GM12878 (cell line): ENCODE results near the gene DLG2.

ENCODE experiments used
- CBX5 ChIP-seq: sonication (generic); IDR thresholded peaks from 2 replicates; pipeline ENCODE4 v1.6.1; 2016; ENCODE audit warnings: low read depth, moderate library complexity, mild to moderate bottlenecking, inconsistent platforms
- EGR1 ChIP-seq, 2 experiments: IDR thresholded peaks; 1 replicate in 1 of 2; 2 replicates in 1 of 2; pipeline ENCODE4 v1.6.1; 2011 to 2012; ENCODE audit warnings: low read depth in 2 of 2, low read length in 2 of 2, borderline replicate concordance in 1 of 2, mild to moderate bottlenecking in 1 of 2, moderate library complexity in 1 of 2
- EP300 ChIP-seq, 2 experiments: fragments of 150-350 bp in 1 of 2; IDR thresholded peaks; 2 replicates each; pipeline ENCODE4 v1.6.1; 2011 to 2012; ENCODE audit warnings: low read depth in 2 of 2, low read length in 2 of 2, borderline replicate concordance in 1 of 2, improper control_type of control experiment in 1 of 2, inconsistent platforms in 1 of 2; ENCODE audit not compliant: control insufficient read depth in 1 of 2
- KDM1A ChIP-seq: fragments of 200-600 bp; sonication (generic); IDR thresholded peaks from 2 replicates; pipeline ENCODE4 v1.6.1; 2016; ENCODE audit warnings: borderline replicate concordance
- PML ChIP-seq: IDR thresholded peaks from 2 replicates; pipeline ENCODE4 v1.6.1; 2012; ENCODE audit warnings: low read length, inconsistent platforms
- POLR2A ChIP-seq: IDR thresholded peaks from 2 replicates; pipeline ENCODE4 v1.6.1; 2011; ENCODE audit warnings: low read depth, mild to moderate bottlenecking, low read length
- POU2F2 ChIP-seq: IDR thresholded peaks from 3 replicates; pipeline ENCODE4 v1.6.1; 2011; ENCODE audit warnings: low read depth, mild to moderate bottlenecking, low read length, borderline replicate concordance
- TF ChIP-seq, protein P1 (sequence below), 3 experiments: IDR thresholded peaks in 2 of 3; conservative IDR thresholded peaks in 1 of 3; 2 replicates each; pipeline ENCODE4 v1.5.1; 2011; ENCODE audit warnings: low read depth in 3 of 3, low read length in 3 of 3, mild to moderate bottlenecking in 3 of 3, control low read depth in 2 of 3, moderate library complexity in 2 of 3, inconsistent platforms in 1 of 3, mixed read lengths in 1 of 3; ENCODE audit not compliant: control insufficient read depth in 2 of 3, insufficient read depth in 1 of 3; ENCODE audit errors: extremely low read depth in 1 of 3
- TF ChIP-seq, protein P2 (sequence below): fragments of 450-650 bp; formaldehyde crosslinking; IDR thresholded peaks from 2 replicates; pipeline ENCODE4 v1.5.0; 2022; ENCODE audit warnings: mild to moderate bottlenecking, missing genetic modification characterization

DNA sequence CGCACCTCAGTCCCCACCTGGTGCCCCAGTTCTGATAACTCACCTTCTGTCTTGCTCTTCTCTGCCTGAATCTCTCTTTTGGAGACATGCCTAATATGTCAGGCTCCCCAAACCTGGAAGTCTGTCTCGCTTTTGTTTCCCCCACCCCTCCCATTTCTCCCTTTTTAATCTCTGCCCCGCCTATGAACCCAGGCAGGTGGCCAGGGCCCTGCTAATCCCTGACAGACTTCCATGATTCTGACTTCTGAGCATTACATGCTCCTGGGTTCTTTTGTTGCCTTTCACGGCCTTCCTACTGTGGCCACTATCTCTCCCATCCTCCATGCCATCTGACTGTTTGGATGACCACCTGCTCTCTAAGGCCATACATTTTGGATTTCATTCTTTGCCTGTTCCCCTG lies 1220.1 kb downstream of the DLG2 start:
- TF ChIP-seq EP300 (IDR thresholded peaks at IDR 0.05; ENCODE audit: borderline replicate concordance in 1 of 2, control insufficient read depth in 1 of 2, low read depth in 2 of 2, low read length in 2 of 2) (no peak), KDM1A (no peak), POLR2A (no peak), EGR1 (IDR thresholded peaks at IDR 0.05; ENCODE audit: borderline replicate concordance in 1 of 2, low read depth in 2 of 2, low read length in 2 of 2) (no peak), PML (no peak), POU2F2 (no peak), CBX5 (no peak)
- TF ChIP-seq, protein P1, sequence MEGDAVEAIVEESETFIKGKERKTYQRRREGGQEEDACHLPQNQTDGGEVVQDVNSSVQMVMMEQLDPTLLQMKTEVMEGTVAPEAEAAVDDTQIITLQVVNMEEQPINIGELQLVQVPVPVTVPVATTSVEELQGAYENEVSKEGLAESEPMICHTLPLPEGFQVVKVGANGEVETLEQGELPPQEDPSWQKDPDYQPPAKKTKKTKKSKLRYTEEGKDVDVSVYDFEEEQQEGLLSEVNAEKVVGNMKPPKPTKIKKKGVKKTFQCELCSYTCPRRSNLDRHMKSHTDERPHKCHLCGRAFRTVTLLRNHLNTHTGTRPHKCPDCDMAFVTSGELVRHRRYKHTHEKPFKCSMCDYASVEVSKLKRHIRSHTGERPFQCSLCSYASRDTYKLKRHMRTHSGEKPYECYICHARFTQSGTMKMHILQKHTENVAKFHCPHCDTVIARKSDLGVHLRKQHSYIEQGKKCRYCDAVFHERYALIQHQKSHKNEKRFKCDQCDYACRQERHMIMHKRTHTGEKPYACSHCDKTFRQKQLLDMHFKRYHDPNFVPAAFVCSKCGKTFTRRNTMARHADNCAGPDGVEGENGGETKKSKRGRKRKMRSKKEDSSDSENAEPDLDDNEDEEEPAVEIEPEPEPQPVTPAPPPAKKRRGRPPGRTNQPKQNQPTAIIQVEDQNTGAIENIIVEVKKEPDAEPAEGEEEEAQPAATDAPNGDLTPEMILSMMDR (IDR thresholded peaks at IDR 0.05 in 2 of 3, conservative IDR thresholded peaks at IDR 0.05 in 1 of 3; ENCODE audit: control insufficient read depth in 2 of 3, extremely low read depth in 1 of 3, insufficient read depth in 1 of 3, low read depth in 3 of 3, low read length in 3 of 3): no peak
- TF ChIP-seq, protein P2, sequence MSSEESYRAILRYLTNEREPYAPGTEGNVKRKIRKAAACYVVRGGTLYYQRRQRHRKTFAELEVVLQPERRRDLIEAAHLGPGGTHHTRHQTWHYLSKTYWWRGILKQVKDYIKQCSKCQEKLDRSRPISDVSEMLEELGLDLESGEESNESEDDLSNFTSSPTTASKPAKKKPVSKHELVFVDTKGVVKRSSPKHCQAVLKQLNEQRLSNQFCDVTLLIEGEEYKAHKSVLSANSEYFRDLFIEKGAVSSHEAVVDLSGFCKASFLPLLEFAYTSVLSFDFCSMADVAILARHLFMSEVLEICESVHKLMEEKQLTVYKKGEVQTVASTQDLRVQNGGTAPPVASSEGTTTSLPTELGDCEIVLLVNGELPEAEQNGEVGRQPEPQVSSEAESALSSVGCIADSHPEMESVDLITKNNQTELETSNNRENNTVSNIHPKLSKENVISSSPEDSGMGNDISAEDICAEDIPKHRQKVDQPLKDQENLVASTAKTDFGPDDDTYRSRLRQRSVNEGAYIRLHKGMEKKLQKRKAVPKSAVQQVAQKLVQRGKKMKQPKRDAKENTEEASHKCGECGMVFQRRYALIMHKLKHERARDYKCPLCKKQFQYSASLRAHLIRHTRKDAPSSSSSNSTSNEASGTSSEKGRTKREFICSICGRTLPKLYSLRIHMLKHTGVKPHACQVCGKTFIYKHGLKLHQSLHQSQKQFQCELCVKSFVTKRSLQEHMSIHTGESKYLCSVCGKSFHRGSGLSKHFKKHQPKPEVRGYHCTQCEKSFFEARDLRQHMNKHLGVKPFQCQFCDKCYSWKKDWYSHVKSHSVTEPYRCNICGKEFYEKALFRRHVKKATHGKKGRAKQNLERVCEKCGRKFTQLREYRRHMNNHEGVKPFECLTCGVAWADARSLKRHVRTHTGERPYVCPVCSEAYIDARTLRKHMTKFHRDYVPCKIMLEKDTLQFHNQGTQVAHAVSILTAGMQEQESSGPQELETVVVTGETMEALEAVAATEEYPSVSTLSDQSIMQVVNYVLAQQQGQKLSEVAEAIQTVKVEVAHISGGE (CRISPR knock-in tag): no peak
